ENCODE measurements around the gene SS18. TPM values are rescaled to one million over a fixed set of nuclear protein-coding genes. Genes with fewer than 3 reads are reported as not detected.

SS18 gene
- total and polyA plus RNA-seq, 2 experiments from 2014 or later: 43.4 to 111 TPM

GRCh38 chr18:25985707-25986394 is 104.6 kb downstream of the SS18 start:
- TF ChIP-seq EZH2 (IDR thresholded peaks at IDR 0.05; ENCODE audit: borderline replicate concordance): no peak
- TF ChIP-seq EZH2phosphoT487 (IDR thresholded peaks at IDR 0.05; ENCODE audit: low read depth, severe bottlenecking, unreplicated experiment): no peak
- no peak for TF ChIP-seq CTCF (IDR thresholded peaks at IDR 0.05; ENCODE audit: poor library complexity)
- H3K4me2 ChIP-seq: no peak overlapping the region
- 50% methylated on average over 1 of the region's 1 CpG for WGBS (ENCODE audit: low lambda C conversion rate, missing lambda C conversion rate)

GRCh38 chr18:25983730-25984129 is 106.7 kb downstream of the SS18 start:
- WGBS (ENCODE audit: low lambda C conversion rate, missing lambda C conversion rate): 100% methylated on average over 2 of the region's 2 CpGs
- Histone ChIP-seq H3K4me2 (no peak overlapping the region), H3K4me3 (no peak overlapping the region), H3K27ac (no peak overlapping the region), H4K20me1 (ENCODE audit: insufficient read depth, poor library complexity, severe bottlenecking) (no peaks in the 10 kb centered on the region), H3K9me2 (replicated peaks; ENCODE audit: insufficient read depth) (no peaks in the 10 kb centered on the region), H3K79me2 (no peaks in the 10 kb centered on the region), H3K4me1 (ENCODE audit: insufficient read depth) (no peaks in the 10 kb centered on the region), H3K9me3 (ENCODE audit: low read depth) (no peaks in the 10 kb centered on the region), H3K36me3 (replicated peaks; ENCODE audit: insufficient read depth, low read depth) (no peaks in the 10 kb centered on the region), H3K27me3 (no peaks in the 10 kb centered on the region), H2AFZ (no peak overlapping the region)
- TF ChIP-seq EZH2 (IDR thresholded peaks at IDR 0.05; ENCODE audit: borderline replicate concordance) (no peak), EZH2phosphoT487 (IDR thresholded peaks at IDR 0.05; ENCODE audit: low read depth, severe bottlenecking, unreplicated experiment) (no peak), CTCF (IDR thresholded peaks at IDR 0.05; ENCODE audit: poor library complexity) (no peak)
- DNase-seq (ENCODE audit: low spot score): no peak

More at GRCh38 chr18:25985707-25986394, 104.6 kb downstream of the SS18 start:
- Histone ChIP-seq H3K4me3 (no peak overlapping the region), H3K9me2 (replicated peaks; ENCODE audit: insufficient read depth) (no peaks in the 10 kb centered on the region), H3K9me3 (ENCODE audit: low read depth) (no peaks in the 10 kb centered on the region), H3K27ac (no peak overlapping the region), H3K79me2 (no peaks in the 10 kb centered on the region), H3K36me3 (replicated peaks; ENCODE audit: insufficient read depth, low read depth) (no peaks in the 10 kb centered on the region), H3K4me1 (ENCODE audit: insufficient read depth) (no peaks in the 10 kb centered on the region), H4K20me1 (ENCODE audit: insufficient read depth, poor library complexity, severe bottlenecking) (no peaks in the 10 kb centered on the region), H3K27me3 (no peaks in the 10 kb centered on the region), H2AFZ (no peak overlapping the region)
- no peak for DNase-seq (ENCODE audit: low spot score)

- no peaks in the 10 kb centered on the region for H3K4me1 ChIP-seq (ENCODE audit: insufficient read depth)
- H3K36me3 ChIP-seq (replicated peaks; ENCODE audit: insufficient read depth, low read depth): no peaks in the 10 kb centered on the region
- no peak for TF ChIP-seq EZH2 (IDR thresholded peaks at IDR 0.05; ENCODE audit: borderline replicate concordance)
- no peak for TF ChIP-seq CTCF (IDR thresholded peaks at IDR 0.05; ENCODE audit: poor library complexity)
- no peak for TF ChIP-seq EZH2phosphoT487 (IDR thresholded peaks at IDR 0.05; ENCODE audit: low read depth, severe bottlenecking, unreplicated experiment)
- DNase-seq (ENCODE audit: low spot score): no peak
- H3K27me3 ChIP-seq: no peaks in the 10 kb centered on the region
- H3K79me2 ChIP-seq: no peaks in the 10 kb centered on the region
- H3K4me2 ChIP-seq: no peak overlapping the region
- no peaks in the 10 kb centered on the region for H3K9me2 ChIP-seq (replicated peaks; ENCODE audit: insufficient read depth)
- 92% methylated on average over 3 of the region's 3 CpGs for WGBS (ENCODE audit: low lambda C conversion rate, missing lambda C conversion rate)
- H3K4me3 ChIP-seq: no peak overlapping the region
- H3K9me3 ChIP-seq (ENCODE audit: low read depth): no peaks in the 10 kb centered on the region
- no peak overlapping the region for H3K27ac ChIP-seq
- H2AFZ ChIP-seq: no peak overlapping the region
- H4K20me1 ChIP-seq (ENCODE audit: insufficient read depth, poor library complexity, severe bottlenecking): no peaks in the 10 kb centered on the region
Observed at GRCh38 chr18:25982961-25983360, 107.5 kb downstream of the SS18 start.

All from hepatocyte (in vitro differentiated cells).